ENCODE data around the gene C14orf119.

The C14orf119 gene

GRCh38 chr14:23056145-23056955 is 39.0 kb upstream of the C14orf119 start:
- peak; percentile 81 for TF ChIP-seq CTCF (IDR thresholded peaks at IDR 0.05; ENCODE audit: extremely low read depth, insufficient read depth, missing control alignments)
- DNase-seq (ENCODE audit: low spot score): peak; percentile 94
- in situ Hi-C loops (cut with MboI; ENCODE audit: low pct_unique_long_range_greater_than_20kb, low sequenced_read_pairs, unreplicated experiment): loop anchor here (10.0 kb wide), 1 partner anchor 82 kb away; no protein-coding TSS in a partner anchor

- DNase-seq (ENCODE audit: low spot score): peak; percentile 92
- in situ Hi-C loops (cut with MboI; ENCODE audit: low pct_unique_long_range_greater_than_20kb, low sequenced_read_pairs, unreplicated experiment): loop anchor here (10.0 kb wide), 1 partner anchor 82 kb away; no protein-coding TSS in a partner anchor
- no peak for TF ChIP-seq CTCF (IDR thresholded peaks at IDR 0.05; ENCODE audit: extremely low read depth, insufficient read depth, missing control alignments)
These were observed 38.1 kb upstream of the C14orf119 start, which contains the start of gene CDH24 for GRCh38 chr14:23056956-23057756. Gene CDH24 (minus strand): TSS chr14:23057520. CDS start chr14:23055733, 1,787 bp downstream.

- DNase-seq (ENCODE audit: low spot score): peak; percentile 95
- in situ Hi-C loops (cut with MboI; ENCODE audit: low pct_unique_long_range_greater_than_20kb, low sequenced_read_pairs, unreplicated experiment): loop anchor here (10.0 kb wide), 1 partner anchor 83 kb away; no protein-coding TSS in a partner anchor
- peak; percentile 93 for TF ChIP-seq CTCF (IDR thresholded peaks at IDR 0.05; ENCODE audit: extremely low read depth, insufficient read depth, missing control alignments)
These were observed 37.3 kb upstream of the C14orf119 start for GRCh38 chr14:23057757-23058653.

- TF ChIP-seq CTCF (IDR thresholded peaks at IDR 0.05; ENCODE audit: extremely low read depth, insufficient read depth, missing control alignments): no peak
- in situ Hi-C loops (cut with MboI; ENCODE audit: low pct_unique_long_range_greater_than_20kb, low sequenced_read_pairs, unreplicated experiment): loop anchor here (10.0 kb wide), 1 partner anchor 84 kb away; no protein-coding TSS in a partner anchor
- no peak for DNase-seq (ENCODE audit: low spot score)
These were observed 36.4 kb upstream of the C14orf119 start for GRCh38 chr14:23058654-23059504.

- DNase-seq (ENCODE audit: low spot score): no peak
- in situ Hi-C loops (cut with MboI; ENCODE audit: low pct_unique_long_range_greater_than_20kb, low sequenced_read_pairs, unreplicated experiment): no loop called here
- TF ChIP-seq CTCF (IDR thresholded peaks at IDR 0.05; ENCODE audit: extremely low read depth, insufficient read depth, missing control alignments): no peak
These were observed 34.6 kb upstream of the C14orf119 start for GRCh38 chr14:23060536-23061260.
